Renal pelvis (tissue), 12 donors: Measurements from ENCODE around the gene FHL1. TPM values are rescaled to one million over a fixed set of nuclear protein-coding genes. Genes with fewer than 3 reads are reported as not detected.
"Not testable (repeated sequence)": the region's sequence is repeated elsewhere in the genome, so short reads cannot be mapped to it uniquely, and the experiment has no call there.

Source experiments
- DNase-seq: peaks from one replicate; pipeline ENCODE4 v3.0.0-alpha.2; 2013
- long read RNA-seq, 16 experiments: transcript quantifications; one replicate each; lab custom pipeline, GENCODE V29; 2026
- polyA plus RNA-seq, 3 donors: library from polyadenylated mRNA; unstranded; fragments of 120-200 nt; gene quantifications; one replicate each; pipeline ENCODE4 v1.2.1, GENCODE V29; 2013; ENCODE audit not compliant: insufficient read length in 3 of 3

Gene FHL1
- polyA plus RNA-seq, result 10 to 100 TPM; 45.1 to 60.1 (median 55.0) TPM
- long read RNA-seq, donor 1, transcript FHL1-205 (7 exons, 2,441 nt), result major isoform, 19 of 41 reads
- long read RNA-seq, donor 1, partial matches to known transcripts, result 19 of 41 reads
- long read RNA-seq, donor 1, other reads (novel, unspliced or antisense), result 0 of 41 reads
- long read RNA-seq, donor 2, transcript FHL1-205 (7 exons, 2,441 nt), result major isoform, 17 of 18 reads
- long read RNA-seq, donor 2, partial matches to known transcripts, result 0 of 18 reads
- long read RNA-seq, donor 2, other reads (novel, unspliced or antisense), result 0 of 18 reads
- long read RNA-seq, donor 3, transcript FHL1-205 (7 exons, 2,441 nt), result major isoform, 29 of 32 reads
- long read RNA-seq, donor 3, partial matches to known transcripts, result 0 of 32 reads
- long read RNA-seq, donor 3, other reads (novel, unspliced or antisense), result 0 of 32 reads
- long read RNA-seq, donor 4, transcript FHL1-205 (7 exons, 2,441 nt), result major isoform, 14 of 38 reads
- long read RNA-seq, donor 4, partial matches to known transcripts, result 24 of 38 reads
- long read RNA-seq, donor 4, other reads (novel, unspliced or antisense), result 0 of 38 reads
- long read RNA-seq, donor 5, transcript FHL1-205 (7 exons, 2,441 nt), result major isoform, 9 of 10 reads
- long read RNA-seq, donor 5, partial matches to known transcripts, result 0 of 10 reads
- long read RNA-seq, donor 5, other reads (novel, unspliced or antisense), result 0 of 10 reads
- long read RNA-seq, donor 6, transcript FHL1-205 (7 exons, 2,441 nt), result major isoform, 10 of 10 reads
- long read RNA-seq, donor 6, partial matches to known transcripts, result 0 of 10 reads
- long read RNA-seq, donor 6, other reads (novel, unspliced or antisense), result 0 of 10 reads
- long read RNA-seq, donor 7, transcript FHL1-205 (7 exons, 2,441 nt), result major isoform, 37 of 42 reads
- long read RNA-seq, donor 7, partial matches to known transcripts, result 0 of 42 reads
- long read RNA-seq, donor 7, other reads (novel, unspliced or antisense), result 0 of 42 reads
- long read RNA-seq, donor 8, transcript FHL1-205 (7 exons, 2,441 nt), result major isoform, 36 of 39 reads
- long read RNA-seq, donor 8, partial matches to known transcripts, result 0 of 39 reads
- long read RNA-seq, donor 8, other reads (novel, unspliced or antisense), result 0 of 39 reads
- long read RNA-seq, donor 9, transcript FHL1-205 (7 exons, 2,441 nt), result major isoform, 19 of 48 reads
- long read RNA-seq, donor 9, partial matches to known transcripts, result 28 of 48 reads
- long read RNA-seq, donor 9, other reads (novel, unspliced or antisense), result 0 of 48 reads
- long read RNA-seq, donor 10, transcript FHL1-205 (7 exons, 2,441 nt), result major isoform, 11 of 11 reads
- long read RNA-seq, donor 10, partial matches to known transcripts, result 0 of 11 reads
- long read RNA-seq, donor 10, other reads (novel, unspliced or antisense), result 0 of 11 reads
- long read RNA-seq, donor 11, transcript FHL1-205 (7 exons, 2,441 nt), result major isoform, 11 of 11 reads
- long read RNA-seq, donor 11, partial matches to known transcripts, result 0 of 11 reads
- long read RNA-seq, donor 11, other reads (novel, unspliced or antisense), result 0 of 11 reads
- long read RNA-seq, donor 12, transcript FHL1-205 (7 exons, 2,441 nt), result major isoform, 21 of 53 reads
- long read RNA-seq, donor 12, partial matches to known transcripts, result 28 of 53 reads
- long read RNA-seq, donor 12, other reads (novel, unspliced or antisense), result 0 of 53 reads
- long read RNA-seq, donor 13, transcript FHL1-205 (7 exons, 2,441 nt), result major isoform, 7 of 8 reads
- long read RNA-seq, donor 13, partial matches to known transcripts, result 0 of 8 reads
- long read RNA-seq, donor 13, other reads (novel, unspliced or antisense), result 0 of 8 reads
- long read RNA-seq, donor 14, transcript FHL1-205 (7 exons, 2,441 nt), result major isoform, 26 of 59 reads
- long read RNA-seq, donor 14, partial matches to known transcripts, result 33 of 59 reads
- long read RNA-seq, donor 14, other reads (novel, unspliced or antisense), result 0 of 59 reads
- long read RNA-seq, donor 15, transcript FHL1-205 (7 exons, 2,441 nt), result major isoform, 32 of 39 reads
- long read RNA-seq, donor 15, partial matches to known transcripts, result 0 of 39 reads
- long read RNA-seq, donor 15, other reads (novel, unspliced or antisense), result 0 of 39 reads
- long read RNA-seq, donor 16, transcript FHL1-205 (7 exons, 2,441 nt), result major isoform, 13 of 17 reads
- long read RNA-seq, donor 16, partial matches to known transcripts, result 0 of 17 reads
- long read RNA-seq, donor 16, other reads (novel, unspliced or antisense), result 0 of 17 reads

DNA sequence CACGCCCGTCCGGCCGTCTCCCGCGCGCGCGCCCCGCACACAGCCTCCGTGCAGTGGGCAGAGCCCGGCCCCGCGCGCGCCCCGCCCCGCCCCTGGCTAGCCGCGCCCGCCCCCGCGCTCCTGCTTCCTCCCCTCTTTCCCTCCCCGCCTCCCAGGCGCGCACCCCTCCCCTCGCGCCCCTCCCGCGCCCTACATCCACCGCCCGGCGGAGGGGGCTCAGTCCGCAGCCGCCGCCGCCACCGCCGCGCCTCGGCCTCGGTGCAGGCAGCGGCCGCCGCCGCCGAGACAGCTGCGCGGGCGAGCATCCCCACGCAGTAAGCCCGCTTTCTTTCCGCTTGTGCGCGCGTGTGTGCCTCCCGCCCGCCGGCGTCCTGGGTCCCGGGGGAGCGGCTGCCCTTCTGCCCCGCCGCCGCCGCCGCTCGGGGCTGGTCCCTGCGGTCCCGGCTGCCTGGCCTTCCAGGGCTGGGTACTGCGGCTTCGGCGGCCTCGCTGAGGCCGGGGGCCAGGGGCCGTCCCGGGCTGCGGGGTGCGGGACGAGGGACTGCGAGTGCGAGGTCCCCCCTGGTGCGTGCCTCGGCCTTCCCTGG is at the start of gene FHL1:
Gene FHL1 (plus strand): TSS at position 219 of the 587 bp plus-strand sequence.
- no peak for DNase-seq

- DNase-seq, result no peak
Measured at GRCh38 chrX:136097871-136098805, 49.2 kb upstream of the FHL1 start.

DNA sequence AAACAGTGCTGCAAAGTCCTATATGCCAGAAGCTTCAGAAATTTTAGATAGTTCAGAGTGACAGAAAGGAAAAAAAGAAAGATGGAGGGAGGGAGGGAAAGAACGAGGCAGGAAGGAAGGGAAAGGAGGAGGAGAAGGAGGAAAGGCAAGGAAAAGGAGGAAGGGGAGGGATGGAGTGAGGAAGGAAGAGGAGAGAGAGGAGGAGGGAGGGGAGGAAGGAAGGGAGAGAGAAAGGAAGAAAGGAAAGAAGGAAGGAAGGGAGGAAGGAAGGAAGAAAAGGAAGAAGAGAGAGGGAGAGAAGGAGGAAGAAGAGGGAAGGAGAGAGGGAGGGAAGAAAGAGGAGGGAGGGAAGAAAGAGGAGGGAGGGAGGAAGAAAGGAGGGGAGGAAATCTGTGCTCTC is 42.4 kb upstream of the FHL1 start:
- no peak for DNase-seq

DNA sequence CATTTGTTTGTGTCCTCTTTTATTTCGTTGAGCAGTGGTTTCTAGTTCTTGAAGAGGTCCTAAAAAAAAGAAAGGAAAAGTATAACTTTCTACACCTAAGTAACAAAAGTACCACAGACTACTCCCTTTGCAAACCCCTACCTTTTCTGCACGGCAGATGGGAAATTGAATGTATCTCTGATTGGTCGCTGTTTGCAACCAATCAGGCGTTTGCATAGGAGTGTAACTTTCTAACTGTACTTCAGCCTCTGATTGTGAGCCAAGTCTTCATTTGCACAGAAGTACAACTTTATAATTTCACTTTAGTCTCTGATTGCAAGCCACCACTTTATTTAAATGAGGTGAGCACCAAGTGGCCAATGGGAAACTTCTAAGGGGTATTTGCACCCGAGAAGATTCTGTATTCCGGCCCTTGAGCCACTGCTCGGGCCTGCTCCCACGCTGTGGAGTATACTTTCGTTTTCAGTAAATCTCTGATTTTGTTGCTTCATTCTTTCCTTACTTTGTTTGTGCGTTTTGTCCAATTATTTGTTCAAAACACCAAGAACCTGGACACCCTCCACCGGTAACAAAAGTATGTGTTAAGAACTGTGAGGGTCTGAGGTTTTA is 40.3 kb upstream of the FHL1 start:
- no peak for DNase-seq

- DNase-seq, result not testable (repeated sequence)
Measured at GRCh38 chrX:136108905-136109304, 38.4 kb upstream of the FHL1 start.

DNA sequence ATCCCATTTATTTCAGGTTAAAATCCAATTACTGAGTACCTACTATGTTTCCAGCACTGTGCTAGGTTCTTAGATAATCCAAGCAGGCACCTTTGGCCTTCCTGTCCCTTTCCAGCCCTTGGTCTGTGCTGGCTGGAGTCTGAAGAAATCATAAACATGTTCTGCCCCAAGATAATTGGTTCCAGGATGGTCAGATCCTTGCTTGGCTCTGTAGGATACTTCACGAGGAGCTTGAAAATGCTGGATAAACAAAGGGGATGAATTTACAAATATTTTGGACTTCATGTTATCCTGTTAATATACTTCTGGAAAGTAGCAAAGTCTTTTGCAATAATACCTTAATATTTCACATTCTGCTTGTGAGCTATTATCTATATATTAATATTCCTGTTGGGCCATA is 35.0 kb upstream of the FHL1 start:
- no peak for DNase-seq

DNA sequence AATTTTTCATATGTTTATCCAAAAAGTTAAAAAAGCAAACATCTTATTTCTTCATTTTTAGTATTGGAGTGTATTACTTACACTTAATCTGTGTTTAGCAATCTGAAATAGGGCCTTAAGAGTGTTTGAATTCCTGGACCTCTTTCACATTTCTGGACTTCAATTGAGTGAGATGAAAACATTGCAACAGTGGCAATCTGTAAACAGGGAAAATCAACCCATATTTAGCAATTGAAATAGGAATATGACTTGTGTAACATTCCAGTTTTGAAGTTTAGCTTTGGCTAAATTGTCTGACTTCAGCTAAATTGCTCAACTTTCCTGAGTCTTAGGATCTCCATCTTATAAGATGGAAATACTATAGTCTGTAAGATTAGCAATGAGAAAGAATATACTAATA is 34.6 kb upstream of the FHL1 start:
- DNase-seq, result no peak

DNA sequence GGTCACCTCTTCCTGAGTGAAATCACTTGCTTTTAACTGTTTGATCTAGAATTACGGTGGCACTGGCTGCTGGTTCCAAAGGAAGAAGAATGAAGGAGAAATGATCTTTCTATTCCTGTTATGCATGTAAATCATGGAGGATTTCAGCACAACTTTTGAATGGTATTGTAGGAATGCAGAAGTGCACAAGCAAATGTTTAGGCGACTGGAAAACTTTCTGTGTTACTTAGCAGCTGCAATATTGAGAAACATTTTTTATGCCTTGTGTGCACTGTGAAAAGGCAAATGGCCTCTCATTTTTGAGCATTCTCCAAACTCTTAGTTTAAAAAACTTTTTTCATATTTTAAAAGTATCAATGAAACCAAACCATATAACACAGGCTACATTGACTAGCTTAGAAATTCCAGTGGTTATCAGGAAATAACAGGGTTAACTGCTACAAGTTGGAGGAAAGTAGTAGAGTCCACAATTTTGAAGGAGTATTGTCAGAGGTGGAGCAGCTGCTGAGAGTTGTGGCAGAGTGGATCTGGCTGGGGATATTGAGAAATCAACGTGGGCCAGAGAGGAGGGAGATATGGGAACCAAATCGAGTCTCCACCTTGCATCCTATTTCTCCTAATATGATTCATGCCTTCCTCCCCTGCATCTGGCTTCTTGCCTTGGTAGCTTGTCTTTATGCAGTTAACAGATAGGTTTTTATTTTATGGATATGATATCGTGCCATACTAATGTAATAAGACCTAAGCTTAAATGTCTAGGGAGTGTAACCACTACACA is 32.0 kb upstream of the FHL1 start:
- no peak for DNase-seq

GRCh38 chrX:136115904-136116297 is 31.4 kb upstream of the FHL1 start:
- DNase-seq, result no peak

DNA sequence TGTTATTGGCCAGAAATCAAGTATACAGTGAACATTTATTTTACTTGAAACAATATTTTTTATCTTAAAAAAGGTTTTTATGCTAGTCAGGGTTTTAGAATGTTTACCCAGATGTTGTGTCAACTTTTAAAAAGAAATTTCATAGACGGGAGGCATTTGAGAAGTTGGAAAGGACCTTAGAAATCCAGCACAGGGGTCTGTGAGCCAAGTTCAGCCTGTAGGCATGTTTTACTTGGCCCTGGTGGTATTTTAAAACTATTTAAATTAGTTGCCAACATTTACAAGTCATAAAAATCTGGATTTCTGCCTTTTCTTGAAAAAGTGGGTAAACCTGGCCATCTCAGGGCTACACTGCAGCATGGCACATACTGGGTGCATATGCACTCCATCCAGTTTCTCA is 25.5 kb upstream of the FHL1 start:
- DNase-seq, result no peak

- no peak for DNase-seq
Measured at GRCh38 chrX:136122207-136122606, 25.1 kb upstream of the FHL1 start.

DNA sequence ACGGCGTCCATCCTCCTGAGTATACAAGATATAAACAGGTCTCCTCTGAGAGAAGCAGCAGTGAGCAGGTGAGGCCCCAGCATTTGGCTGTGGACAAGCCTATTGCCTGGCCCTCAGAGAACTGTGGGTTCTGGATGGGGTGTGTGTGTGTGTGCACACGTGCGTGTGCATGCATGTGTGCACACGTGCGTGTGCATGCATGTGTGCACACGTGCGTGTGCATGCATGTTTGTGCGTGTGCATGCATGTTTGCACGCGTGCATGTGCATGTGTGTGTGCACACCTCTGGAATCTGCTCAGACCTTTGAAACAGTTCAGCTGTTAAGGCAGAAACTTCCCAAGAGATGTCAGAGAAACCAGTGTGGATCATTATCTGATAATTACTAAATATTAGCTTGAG is 22.2 kb upstream of the FHL1 start:
- no peak for DNase-seq

- no peak for DNase-seq
Measured at GRCh38 chrX:136126371-136126770, 21.0 kb upstream of the FHL1 start.

DNA sequence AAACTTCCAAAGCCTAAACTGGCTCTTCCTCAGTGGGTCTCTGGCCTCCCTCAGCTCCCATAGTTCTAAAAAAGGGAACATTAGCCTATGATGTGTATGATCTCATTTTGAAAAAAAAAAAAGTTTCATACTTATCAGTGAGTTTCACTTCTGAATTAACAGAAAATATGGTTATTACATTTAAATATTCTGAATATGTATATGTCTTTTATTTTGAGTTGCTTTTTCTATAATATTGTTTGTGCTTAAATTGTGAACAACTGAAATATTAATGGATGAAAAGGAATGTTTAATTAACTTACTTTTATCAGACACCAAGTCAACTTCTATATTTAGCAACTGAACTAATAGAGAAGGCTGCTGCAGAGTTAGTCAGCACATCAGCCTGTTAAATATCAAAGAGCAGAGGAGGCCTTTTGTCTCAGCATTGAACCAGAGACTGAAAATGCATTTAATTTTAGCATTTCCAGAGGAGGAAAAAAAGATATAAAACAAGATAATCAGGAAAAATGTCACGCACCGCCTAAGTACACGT is 20.4 kb upstream of the FHL1 start:
- no peak for DNase-seq

GRCh38 chrX:136128743-136129142 is 18.6 kb upstream of the FHL1 start:
- DNase-seq, result no peak

DNA sequence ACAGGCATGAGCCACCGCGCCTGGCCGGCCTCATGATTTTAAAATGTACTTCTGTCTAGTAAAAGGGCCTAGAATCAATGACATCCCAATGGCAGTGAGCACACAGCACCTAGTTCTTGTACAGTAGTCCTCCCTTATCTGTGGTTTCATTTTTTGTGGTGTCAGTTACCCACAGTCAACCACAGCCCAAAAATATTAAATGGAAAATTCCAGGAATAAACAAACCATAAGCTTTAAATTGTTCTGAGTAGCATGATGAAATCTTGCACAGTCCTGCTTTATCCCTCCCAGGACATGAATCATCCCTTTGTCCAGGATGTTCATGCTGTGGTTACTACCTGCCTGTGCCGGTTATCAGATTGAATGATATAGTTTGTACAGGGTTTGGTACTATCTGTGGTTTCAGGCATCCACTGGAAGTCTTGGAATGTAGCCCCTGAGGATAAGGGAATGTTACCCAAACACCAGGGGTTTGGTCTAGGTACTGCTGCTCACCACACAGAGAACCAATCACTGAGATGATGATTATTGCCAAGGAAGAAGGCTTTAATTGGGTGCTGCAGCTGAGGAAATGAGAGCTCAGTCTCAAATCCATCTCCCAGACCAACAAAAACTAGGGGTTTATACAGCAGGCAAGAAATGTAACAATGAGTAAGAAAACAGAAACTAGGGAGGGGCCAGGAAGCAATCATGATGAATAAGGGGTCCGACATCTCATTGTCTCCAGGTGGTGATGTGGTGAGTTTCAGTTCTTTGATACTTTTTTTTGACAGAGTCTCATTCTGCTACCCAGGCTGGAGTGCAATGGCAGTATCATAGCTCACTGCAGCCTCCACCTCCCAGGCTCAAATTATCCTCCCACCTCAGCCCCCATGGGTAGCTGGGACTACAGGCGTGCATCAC is 16.2 kb upstream of the FHL1 start:
- DNase-seq, result no peak
